ENCODE data around the gene TMEFF1.

The TMEFF1 gene

GRCh38 chr9:100448266-100448665, 24.7 kb upstream of the TMEFF1 start:
- DNase-seq, result no peak

DNA sequence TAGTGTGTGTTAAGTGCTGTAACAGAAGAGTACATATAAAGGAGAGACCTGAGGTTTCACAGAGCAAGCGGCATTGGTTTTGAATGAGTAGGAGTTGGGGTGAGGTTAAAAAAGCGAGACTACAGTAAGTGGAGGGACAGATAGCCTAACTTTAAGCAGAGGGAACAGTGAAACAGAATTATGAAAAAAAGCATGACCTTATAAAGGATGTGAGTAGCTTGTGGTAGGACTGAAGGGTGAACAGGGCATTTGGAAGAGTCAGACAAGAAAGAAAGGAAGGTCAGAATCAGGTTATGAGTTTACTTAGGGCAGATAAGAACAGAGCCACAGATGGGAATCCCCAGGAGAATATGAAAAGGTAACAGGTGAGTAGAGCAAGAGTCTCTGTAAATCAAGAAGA, 23.5 kb upstream of the TMEFF1 start:
- DNase-seq, result no peak

- DNase-seq, result no peak
These were observed 20.1 kb upstream of the TMEFF1 start for GRCh38 chr9:100452894-100453293.

- DNase-seq, result no peak
These were observed 17.5 kb upstream of the TMEFF1 start for GRCh38 chr9:100455470-100455869.

- DNase-seq, result no peak
These were observed 15.4 kb upstream of the TMEFF1 start for GRCh38 chr9:100457517-100457916.

- DNase-seq, result no peak
These were observed 13.0 kb upstream of the TMEFF1 start for GRCh38 chr9:100459963-100460362.

- DNase-seq, result no peak
These were observed 7.7 kb upstream of the TMEFF1 start for GRCh38 chr9:100465274-100465673.

GRCh38 chr9:100465761-100466160, 7.2 kb upstream of the TMEFF1 start:
- DNase-seq, result no peak

GRCh38 chr9:100466171-100466828, 6.6 kb upstream of the TMEFF1 start:
- no peak for DNase-seq

GRCh38 chr9:100466829-100467221, 6.1 kb upstream of the TMEFF1 start:
- no peak for DNase-seq

DNA sequence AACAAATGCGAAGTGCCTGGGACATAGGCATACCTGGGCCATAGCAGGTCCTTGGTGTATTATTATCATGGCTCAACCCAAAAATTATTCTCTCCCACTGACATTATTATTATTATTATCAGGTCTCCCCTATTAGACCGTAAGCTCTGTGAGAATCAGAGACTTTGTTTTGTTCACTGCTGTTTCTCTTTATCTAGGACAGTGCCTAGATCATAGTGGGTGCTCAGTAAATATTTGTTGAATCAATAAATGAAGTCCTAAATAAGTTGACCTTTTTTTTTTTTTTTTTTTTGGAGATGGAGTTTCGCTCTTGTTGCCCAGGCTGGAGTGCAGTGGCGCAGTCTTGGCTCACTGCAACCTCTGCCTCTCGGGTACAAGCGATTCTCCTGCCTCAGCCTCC, 4.9 kb upstream of the TMEFF1 start:
- no peak for DNase-seq

DNA sequence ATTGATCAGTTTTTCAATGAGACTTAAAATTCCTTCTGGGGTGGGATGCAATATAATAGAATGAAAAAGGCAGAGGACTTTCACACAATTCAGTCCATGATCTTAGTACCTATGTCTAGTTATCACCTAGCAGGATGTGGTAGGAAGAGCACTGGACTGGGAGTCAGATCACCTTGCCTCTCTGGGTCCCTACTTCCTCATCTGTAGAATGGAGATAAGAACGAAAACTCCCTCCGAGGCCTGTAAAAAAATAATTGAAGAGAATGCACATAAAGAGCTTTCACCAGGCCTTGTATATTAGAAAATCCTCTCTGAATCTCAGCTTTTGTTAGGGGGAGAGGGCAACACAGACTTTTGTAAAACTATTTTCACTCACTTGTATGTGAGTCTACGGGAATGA, 681 bp upstream of the TMEFF1 start:
- no peak for DNase-seq

DNA sequence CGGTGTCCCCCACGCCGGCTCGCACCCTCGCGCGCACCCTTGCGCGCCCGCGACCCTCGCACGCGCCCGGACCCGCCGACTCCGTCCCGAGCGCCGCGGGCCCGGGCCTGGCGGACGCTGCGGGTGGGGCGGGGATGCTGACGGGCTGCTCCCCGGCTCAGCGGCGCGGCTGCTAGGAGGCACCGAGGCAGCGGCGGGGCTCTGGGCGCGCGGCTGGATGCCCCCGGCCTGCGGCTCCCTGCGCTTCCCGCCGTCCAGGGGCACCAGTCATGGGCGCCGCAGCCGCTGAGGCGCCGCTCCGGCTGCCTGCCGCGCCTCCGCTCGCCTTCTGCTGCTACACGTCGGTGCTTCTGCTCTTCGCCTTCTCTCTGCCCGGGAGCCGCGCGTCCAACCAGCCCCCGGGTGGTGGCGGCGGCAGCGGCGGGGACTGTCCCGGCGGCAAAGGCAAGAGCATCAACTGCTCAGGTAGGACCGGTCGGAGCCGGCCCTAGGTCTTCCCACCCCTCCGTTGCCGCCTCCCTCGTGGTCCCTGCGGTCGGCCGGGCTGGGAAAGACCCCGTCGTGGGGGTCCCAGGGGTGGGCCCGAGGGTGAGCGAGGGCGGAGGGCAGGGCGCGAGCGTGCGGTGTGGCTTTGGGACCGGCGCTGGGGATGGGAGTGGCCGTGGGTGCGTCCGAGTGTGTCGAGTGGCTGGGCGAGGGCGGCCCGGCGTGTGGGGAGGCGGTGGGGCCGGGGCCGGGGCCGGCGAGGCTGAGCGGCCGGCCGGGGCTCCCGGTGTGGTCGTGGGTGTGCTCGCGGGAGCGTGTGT, 530 bp downstream of the TMEFF1 start:
- DNase-seq, result peak; percentile 6 to 7

DNA sequence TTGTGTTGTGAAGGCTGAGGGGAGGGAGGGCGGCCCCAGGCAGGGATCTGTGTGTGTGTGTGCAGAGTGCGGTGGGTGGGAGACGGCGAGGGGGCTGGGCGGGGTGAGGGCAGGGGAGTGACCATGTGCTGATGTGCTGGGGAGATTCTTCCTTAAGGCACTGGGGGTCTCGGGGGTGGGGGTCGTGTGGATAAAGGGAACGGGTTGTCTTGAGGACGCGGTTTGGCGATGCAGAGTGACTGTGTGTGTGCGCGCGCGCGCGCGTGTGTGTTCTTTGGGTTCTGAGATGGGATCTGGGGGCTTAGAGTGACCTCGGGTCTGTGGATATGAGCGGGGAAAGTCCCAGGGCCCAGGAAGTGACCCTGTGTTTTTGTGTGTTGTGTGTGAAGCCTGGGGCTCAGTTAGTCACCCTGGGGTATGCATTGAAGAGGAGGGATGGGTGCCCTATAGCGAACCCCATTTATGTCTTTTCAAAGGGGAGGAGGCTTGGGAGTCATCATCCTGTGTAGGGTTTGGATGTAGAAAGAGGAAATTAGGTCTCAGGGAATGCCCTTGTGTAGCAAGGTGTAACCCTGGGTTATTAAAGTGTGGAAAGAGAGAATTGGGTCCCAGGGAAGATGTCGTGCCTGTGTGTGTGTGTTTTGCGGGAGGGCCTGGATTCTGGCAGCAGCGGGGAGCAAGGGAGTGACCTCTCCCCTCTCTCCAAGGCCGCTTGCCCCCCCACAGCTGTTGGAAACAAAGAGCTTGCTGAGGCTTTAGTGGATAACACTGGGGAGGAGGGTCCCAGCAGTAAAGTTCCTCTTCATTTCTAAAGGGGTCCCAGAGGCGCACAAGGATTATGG, 1.4 kb downstream of the TMEFF1 start:
- DNase-seq, result no peak

- no peak for DNase-seq
These were observed 2.0 kb downstream of the TMEFF1 start for GRCh38 chr9:100474924-100475276.

DNA sequence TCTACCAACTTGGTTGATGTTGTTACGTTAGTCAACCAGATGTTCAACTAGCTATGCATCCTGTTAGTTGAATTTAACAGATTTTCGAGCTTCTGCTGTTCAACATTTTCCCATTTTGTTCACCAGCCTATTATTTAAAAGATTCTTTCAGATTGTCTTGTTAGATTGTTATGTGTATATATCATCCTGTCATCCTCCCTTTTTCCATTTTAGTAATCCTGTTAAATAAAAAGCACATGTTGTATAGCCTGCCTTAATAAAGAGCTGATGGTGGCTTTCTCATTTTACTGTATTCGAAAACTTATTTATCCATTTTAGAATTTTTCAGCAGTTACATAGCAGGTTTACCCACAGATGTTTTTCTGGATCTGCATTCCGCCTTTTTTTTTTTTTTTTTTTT, 4.3 kb downstream of the TMEFF1 start:
- DNase-seq, result no peak

DNA sequence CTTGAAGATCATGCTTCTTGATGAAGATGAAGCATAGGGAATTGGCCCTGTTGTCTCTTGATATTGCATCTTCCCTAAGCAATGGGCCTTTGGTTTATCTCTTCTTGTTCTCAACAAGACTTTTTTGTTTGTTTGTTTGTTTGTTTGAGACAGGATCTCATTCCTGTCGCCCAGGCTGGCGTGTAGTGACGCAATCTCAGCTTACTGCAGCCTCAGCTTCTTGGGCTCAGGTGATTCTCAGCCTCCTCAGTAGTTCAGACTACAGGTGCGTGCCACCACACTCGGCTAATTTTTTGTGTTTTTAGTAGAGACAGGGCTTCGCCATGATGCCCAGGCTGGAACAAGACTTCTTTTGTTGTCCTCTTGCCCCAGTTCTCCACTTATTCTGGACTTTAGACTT, 5.2 kb downstream of the TMEFF1 start:
- no peak for DNase-seq

GRCh38 chr9:100479820-100480219, 6.9 kb downstream of the TMEFF1 start:
- DNase-seq, result no peak

DNA sequence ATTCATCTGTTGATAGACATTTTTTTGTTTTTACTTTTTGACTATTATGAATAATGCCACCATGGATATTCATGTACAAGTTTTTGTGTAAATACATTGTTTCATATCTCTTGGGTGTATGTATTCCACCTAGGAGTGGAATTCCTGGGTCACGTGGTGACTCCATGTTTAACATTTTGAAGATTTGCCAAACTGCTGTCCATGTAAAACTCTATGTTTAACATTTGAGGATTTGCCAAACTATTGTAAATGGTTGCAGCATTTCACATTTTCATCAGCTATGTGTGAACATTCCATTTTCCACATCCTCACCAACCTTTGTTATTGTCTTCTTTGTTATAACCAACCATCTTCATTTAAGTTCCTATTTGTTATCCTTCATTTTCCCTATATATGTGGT, 12.2 kb downstream of the TMEFF1 start:
- DNase-seq, result no peak

DNA sequence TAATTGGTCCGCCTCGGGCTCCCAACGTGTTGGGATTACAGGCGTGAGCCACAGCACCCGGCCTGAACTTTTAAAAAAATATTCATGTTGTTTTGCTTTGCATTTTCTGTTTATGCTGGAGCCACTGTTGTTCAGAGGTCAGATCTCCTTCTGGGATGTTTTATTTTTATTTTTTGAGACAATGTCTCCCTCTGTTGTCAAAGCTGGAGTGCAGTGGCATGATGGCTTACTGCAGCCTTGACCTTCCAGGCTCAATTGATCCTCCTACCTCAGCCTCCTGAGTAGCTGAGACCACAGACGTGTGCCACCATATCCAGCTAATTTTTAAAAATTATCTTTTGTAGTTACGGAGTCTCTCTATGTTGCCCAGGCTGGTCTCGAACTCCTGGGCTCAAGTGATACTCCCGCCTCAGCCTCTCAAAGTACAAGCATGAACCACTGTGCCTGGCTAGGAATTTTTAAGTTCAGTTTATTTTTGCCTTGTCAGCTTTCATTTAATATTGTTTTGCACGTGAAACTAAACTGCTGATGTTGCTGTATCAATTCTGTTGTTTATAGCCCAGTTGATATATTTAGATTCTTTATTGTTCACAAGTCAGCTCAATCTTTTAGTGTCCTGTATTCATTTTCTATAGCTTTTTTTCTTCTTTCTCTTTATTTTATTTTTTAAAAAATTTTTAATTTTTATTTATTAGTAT, 13.7 kb downstream of the TMEFF1 start:
- no peak for DNase-seq

GRCh38 chr9:100488177-100488576, 15.2 kb downstream of the TMEFF1 start:
- DNase-seq, result no peak

DNA sequence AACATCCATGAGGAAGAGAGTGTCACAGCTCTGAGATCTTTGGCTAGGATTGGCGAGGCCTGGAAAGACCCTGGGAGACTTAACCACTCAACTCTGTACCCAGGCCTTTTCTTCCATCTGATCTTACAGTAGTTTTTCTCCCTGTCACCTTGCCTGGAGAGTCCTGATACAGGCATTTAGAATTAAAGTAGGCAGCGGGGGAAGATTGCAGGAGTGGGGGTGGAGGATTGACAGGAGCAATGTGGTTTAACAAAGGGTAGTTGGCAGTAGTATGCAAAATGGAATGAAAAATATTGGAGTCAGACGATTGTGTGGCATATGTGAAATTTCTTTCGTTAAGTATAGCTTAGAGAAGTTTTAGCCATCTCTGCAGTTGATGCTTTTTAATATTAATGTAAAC, 16.9 kb downstream of the TMEFF1 start:
- DNase-seq, result no peak

DNA sequence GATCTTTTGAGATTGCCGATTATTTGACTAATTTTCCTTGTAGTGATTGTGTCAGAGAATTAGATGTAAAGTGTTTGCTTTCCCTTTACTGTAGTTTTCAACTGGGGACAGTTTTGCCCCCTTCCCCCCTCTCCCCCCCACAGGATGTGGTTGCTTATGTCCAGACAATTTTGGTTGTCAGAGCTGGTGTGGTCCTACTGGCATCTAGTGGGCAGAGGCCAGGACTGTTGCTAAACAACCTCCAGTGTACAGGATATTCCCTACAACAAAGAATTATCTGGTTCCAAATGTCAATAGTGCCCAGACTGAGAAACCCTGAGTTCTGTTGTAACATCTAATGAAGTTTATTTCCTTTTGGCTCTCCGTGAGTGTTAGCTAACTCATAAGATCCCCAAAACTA, 20.0 kb downstream of the TMEFF1 start:
- DNase-seq, result no peak

Measured in activated CD4-positive, alpha-beta T cell treated with anti-CD3 and anti-CD28 coated beads for 4 hours (primary cell).